ENCODE data around the gene TPRN. TPM values are rescaled to one million over a fixed set of nuclear protein-coding genes. Genes with fewer than 3 reads are reported as not detected.

The TPRN gene
- total RNA-seq, 1 donor from 2014 or later, result 20.7 TPM

DNA sequence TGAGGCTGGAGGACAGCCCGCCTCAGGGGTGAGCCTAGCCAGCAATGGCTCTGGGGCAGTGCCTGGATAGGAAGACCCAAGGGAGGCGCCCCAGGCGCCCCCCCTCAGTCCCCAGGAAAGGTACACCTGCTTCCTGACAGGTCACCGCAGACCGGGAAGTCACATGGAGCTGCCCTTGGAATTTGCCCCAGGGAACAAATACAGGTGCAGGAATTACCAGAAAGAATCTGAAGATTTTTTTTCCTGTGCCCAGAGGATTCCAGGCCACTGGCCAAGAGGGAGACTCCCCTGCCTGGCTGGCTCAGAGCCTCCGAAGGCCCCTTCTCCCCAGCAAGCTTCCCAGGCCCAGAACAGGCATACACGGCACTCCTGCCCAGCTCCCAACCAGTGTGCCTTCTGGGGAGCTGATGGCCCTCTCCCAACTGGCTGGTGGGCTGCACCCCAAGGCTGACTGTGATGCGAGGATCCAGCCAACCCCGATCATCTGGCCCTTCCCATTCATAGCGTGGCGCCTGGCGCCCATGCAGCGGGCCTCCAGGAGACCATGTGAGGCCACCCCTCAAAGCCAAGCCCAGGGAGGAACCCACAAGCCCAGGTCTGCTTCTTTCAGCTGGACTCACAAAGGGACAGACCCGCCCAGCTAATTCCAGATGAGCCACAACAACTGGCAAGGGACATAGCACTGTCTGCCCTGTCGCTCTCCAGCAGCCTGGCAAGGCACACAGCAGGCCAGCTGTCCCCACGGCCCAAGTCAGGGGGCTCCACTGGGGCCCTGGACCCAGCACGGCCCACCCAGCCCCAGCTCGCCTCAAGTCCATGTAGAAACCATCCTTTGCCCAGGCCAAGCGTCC is 2.3 kb downstream of the TPRN start:
- no peak for DNase-seq (ENCODE audit: low spot score, unreplicated experiment)
- Mint-ChIP-seq H3K4me1 (ENCODE audit: low read depth) (peaks cover 21% of the 10 kb centered on the region), H3K9me3 (ENCODE audit: low read depth) (no peaks in the 10 kb centered on the region), H3K36me3 (ENCODE audit: insufficient read depth) (no peaks in the 10 kb centered on the region), H3K27me3 (no peaks in the 10 kb centered on the region), H3K27ac (no peak overlapping the region), H3K4me3 (ENCODE audit: low read depth) (peak overlapping the region; percentile 31)
- TF ChIP-seq, protein P1, sequence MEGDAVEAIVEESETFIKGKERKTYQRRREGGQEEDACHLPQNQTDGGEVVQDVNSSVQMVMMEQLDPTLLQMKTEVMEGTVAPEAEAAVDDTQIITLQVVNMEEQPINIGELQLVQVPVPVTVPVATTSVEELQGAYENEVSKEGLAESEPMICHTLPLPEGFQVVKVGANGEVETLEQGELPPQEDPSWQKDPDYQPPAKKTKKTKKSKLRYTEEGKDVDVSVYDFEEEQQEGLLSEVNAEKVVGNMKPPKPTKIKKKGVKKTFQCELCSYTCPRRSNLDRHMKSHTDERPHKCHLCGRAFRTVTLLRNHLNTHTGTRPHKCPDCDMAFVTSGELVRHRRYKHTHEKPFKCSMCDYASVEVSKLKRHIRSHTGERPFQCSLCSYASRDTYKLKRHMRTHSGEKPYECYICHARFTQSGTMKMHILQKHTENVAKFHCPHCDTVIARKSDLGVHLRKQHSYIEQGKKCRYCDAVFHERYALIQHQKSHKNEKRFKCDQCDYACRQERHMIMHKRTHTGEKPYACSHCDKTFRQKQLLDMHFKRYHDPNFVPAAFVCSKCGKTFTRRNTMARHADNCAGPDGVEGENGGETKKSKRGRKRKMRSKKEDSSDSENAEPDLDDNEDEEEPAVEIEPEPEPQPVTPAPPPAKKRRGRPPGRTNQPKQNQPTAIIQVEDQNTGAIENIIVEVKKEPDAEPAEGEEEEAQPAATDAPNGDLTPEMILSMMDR (IDR thresholded peaks at IDR 0.05; ENCODE audit: unreplicated experiment), result no peak

DNA sequence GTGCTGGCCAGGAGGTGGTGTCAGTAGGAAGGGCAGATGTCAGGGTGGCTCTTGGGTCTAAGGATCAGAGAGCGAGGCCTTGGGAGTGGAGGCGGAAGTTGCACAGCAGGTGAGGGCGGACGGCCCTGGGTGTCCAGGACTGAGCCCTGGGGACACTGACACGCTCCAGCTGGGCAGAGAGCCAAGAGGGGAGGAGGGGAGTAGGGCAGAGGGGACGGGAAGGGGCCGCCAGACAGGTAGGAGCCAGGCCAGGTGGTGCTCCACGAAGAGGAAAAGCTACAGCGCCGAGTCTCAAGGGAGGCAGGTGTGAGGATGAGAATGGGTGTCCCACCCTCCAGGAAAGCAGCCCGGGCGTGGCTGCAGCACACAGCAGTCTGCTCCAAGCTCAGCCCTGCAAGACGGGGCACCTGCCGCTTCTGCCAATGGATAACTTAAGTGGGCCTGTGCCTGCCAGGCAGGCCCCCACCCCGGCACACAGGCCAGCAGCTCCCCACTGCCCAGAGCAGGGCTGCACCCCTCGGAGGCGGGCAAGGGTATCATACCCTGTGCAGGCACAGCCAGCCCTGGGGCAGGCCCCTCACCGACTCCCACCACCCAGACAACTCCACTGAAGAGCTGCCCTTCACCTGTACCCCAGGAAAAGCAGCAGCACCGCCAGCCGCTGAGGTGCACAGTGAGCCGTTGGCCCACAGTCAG is 4.9 kb downstream of the TPRN start:
- Mint-ChIP-seq H3K36me3 (ENCODE audit: insufficient read depth) (no peaks in the 10 kb centered on the region), H3K27me3 (no peaks in the 10 kb centered on the region), H3K4me3 (ENCODE audit: low read depth) (no peak overlapping the region), H3K27ac (peak overlapping the region; percentile 93), H3K9me3 (ENCODE audit: low read depth) (no peaks in the 10 kb centered on the region), H3K4me1 (ENCODE audit: low read depth) (peaks cover 12% of the 10 kb centered on the region)
- DNase-seq (ENCODE audit: low spot score, unreplicated experiment), result no peak
- TF ChIP-seq, protein P1 (IDR thresholded peaks at IDR 0.05; ENCODE audit: unreplicated experiment), result no peak

DNA sequence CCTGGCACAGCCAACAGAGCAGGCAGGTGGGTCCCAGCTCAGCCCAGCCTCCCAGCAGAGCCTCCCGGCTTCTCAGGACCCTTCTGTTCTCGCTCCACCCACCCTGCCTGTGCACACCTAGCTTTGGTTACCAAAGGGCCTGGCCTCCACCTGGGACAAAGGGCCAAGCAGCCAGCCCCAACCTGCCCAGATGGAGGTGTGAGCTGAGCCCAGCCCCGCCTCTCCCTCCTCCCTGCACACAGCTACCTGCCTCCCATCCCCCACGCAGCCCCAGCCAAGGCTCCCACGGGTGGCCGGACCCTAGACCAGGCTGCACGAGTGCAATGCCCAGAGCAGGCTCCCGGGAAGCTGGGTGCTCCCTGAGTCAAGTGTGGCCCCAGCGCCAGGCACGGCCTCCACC is 5.6 kb downstream of the TPRN start:
- Mint-ChIP-seq H3K27ac (peak overlapping the region; percentile 93), H3K9me3 (ENCODE audit: low read depth) (no peaks in the 10 kb centered on the region), H3K4me3 (ENCODE audit: low read depth) (no peak overlapping the region), H3K27me3 (no peaks in the 10 kb centered on the region), H3K36me3 (ENCODE audit: insufficient read depth) (no peaks in the 10 kb centered on the region), H3K4me1 (ENCODE audit: low read depth) (peaks cover 12% of the 10 kb centered on the region)
- no peak for DNase-seq (ENCODE audit: low spot score, unreplicated experiment)
- TF ChIP-seq, protein P1 (IDR thresholded peaks at IDR 0.05; ENCODE audit: unreplicated experiment), result no peak

DNA sequence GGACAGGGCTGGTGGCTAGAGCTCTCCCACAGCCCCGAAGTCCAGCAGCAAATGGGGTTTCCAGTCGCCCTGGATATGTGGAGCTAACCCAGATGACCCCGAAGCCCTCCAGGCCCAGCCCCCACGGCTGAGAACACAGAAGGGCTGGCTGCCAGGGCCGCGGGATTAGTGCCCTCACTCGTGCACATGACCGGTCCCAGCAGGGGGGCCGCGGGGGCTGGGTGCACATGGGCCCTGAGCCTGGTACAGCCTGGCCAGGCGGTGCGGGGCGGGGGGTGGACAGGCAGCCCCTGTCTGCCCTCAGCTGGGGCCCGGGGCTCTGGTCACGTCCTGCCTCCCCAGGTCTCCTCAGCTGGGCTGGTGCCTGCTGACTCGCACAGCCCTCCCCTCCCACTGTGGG is 6.2 kb downstream of the TPRN start:
- no peak for DNase-seq (ENCODE audit: low spot score, unreplicated experiment)
- no peaks in the 10 kb centered on the region for H3K27me3 Mint-ChIP-seq
- H3K4me1 Mint-ChIP-seq (ENCODE audit: low read depth), result peaks cover 12% of the 10 kb centered on the region
- H3K9me3 Mint-ChIP-seq (ENCODE audit: low read depth), result no peaks in the 10 kb centered on the region
- H3K4me3 Mint-ChIP-seq (ENCODE audit: low read depth), result no peak overlapping the region
- H3K27ac Mint-ChIP-seq, result no peak overlapping the region
- H3K36me3 Mint-ChIP-seq (ENCODE audit: insufficient read depth), result no peaks in the 10 kb centered on the region
- TF ChIP-seq, protein P1 (IDR thresholded peaks at IDR 0.05; ENCODE audit: unreplicated experiment), result no peak

DNA sequence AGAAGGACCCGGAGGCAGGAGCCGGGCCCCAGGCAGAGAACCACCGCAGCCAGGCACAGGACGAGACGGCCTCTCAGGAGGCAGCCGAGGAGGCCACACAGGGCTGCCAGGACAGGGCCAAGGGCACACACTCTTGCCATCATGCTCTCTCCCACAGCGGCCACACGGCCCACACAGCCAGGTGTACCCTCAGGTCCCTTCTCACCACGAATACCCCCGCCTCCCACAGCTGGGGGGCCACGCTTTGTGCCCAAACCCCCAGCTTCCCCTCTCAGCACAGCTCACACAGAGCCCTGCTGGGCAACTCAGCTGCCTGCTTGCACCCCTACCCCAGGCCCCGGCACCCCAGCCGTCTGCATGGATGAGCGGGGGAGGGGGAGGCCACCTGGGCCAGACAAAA is 6.8 kb downstream of the TPRN start:
- Mint-ChIP-seq H3K9me3 (ENCODE audit: low read depth) (no peaks in the 10 kb centered on the region), H3K4me3 (ENCODE audit: low read depth) (no peak overlapping the region)

More for the DNA sequence above, 6.8 kb downstream of the TPRN start:
- Mint-ChIP-seq H3K27ac (no peak overlapping the region), H3K36me3 (ENCODE audit: insufficient read depth) (no peaks in the 10 kb centered on the region), H3K27me3 (no peaks in the 10 kb centered on the region), H3K4me1 (ENCODE audit: low read depth) (peaks cover 15% of the 10 kb centered on the region)
- TF ChIP-seq, protein P1 (IDR thresholded peaks at IDR 0.05; ENCODE audit: unreplicated experiment), result no peak
- DNase-seq (ENCODE audit: low spot score, unreplicated experiment), result no peak

Data from progenitor cell of endocrine pancreas (in vitro differentiated cells).